ENCODE results near the gene POC1B. TPM values are rescaled to one million over a fixed set of nuclear protein-coding genes. Genes with fewer than 3 reads are reported as not detected.

POC1B gene
- total and polyA plus RNA-seq, 10 donors = 10.5 to 47.3 (median 30.4) TPM

- 85 to 91% (median 88%) methylated on average over 5 of the region's 5 CpGs for WGBS, 5 donors
- Histone ChIP-seq H3K27me3 (replicated peaks in 1 of 7) (no peaks in the 10 kb centered on the region), H3K4me3 (no peak overlapping the region), H3K27ac (no peak overlapping the region), H3K36me3 (no peaks in the 10 kb centered on the region), H3K4me1 (peaks cover 4 to 19% (median 11%) of the 10 kb centered on the region in 6 donors), H3K9me3 (no peaks in the 10 kb centered on the region)
- TF ChIP-seq CTCF (IDR thresholded peaks at IDR 0.05 in 8 of 11, conservative IDR thresholded peaks at IDR 0.05 in 3 of 11) (no peak), POLR2A (IDR thresholded peaks at IDR 0.05) (no peak), POLR2AphosphoS5 (IDR thresholded peaks at IDR 0.05) (no peak)
- DNase-seq = no peak
- intact Hi-C loops (cut with DNase I; ENCODE audit: low total_unique reads) = no loop called here
Observed at GRCh38 chr12:89573051-89573810, 47.4 kb upstream of the POC1B start.

GRCh38 chr12:89571491-89572195, 45.8 kb upstream of the POC1B start:
- H3K4me3 ChIP-seq = no peak overlapping the region
- H3K36me3 ChIP-seq = no peaks in the 10 kb centered on the region
- TF ChIP-seq CTCF (IDR thresholded peaks at IDR 0.05 in 8 of 11, conservative IDR thresholded peaks at IDR 0.05 in 3 of 11) (no peak), POLR2AphosphoS5 (IDR thresholded peaks at IDR 0.05) (no peak)
- H3K9me3 ChIP-seq = no peaks in the 10 kb centered on the region
- intact Hi-C loops (cut with DNase I; ENCODE audit: low total_unique reads) = no loop called here
- H3K27me3 ChIP-seq (replicated peaks in 1 of 7) = no peaks in the 10 kb centered on the region
- no peak overlapping the region for H3K27ac ChIP-seq
- peaks cover 4 to 19% (median 11%) of the 10 kb centered on the region in 6 donors for H3K4me1 ChIP-seq
- 86 to 96% (median 94%) methylated on average over 4 of the region's 4 CpGs for WGBS, 5 donors
- DNase-seq = no peak

GRCh38 chr12:89568484-89568883, 42.6 kb upstream of the POC1B start:
- 78 to 90% (median 87%) methylated on average over 5 of the region's 5 CpGs for WGBS, 5 donors

More at GRCh38 chr12:89568484-89568883, 42.6 kb upstream of the POC1B start:
- H3K36me3 ChIP-seq = no peaks in the 10 kb centered on the region
- H3K27ac ChIP-seq = no peak overlapping the region
- no peaks in the 10 kb centered on the region for H3K4me1 ChIP-seq
- intact Hi-C loops (cut with DNase I; ENCODE audit: low total_unique reads) = no loop called here
- no peaks in the 10 kb centered on the region for H3K27me3 ChIP-seq (replicated peaks in 1 of 7)
- no peaks in the 10 kb centered on the region for H3K9me3 ChIP-seq
- no peak for DNase-seq
- H3K4me3 ChIP-seq = no peak overlapping the region
- TF ChIP-seq CTCF (IDR thresholded peaks at IDR 0.05 in 8 of 11, conservative IDR thresholded peaks at IDR 0.05 in 3 of 11) = no peak
- TF ChIP-seq POLR2A (IDR thresholded peaks at IDR 0.05) = no peak
- no peak for TF ChIP-seq POLR2AphosphoS5 (IDR thresholded peaks at IDR 0.05)
